Psoas muscle (tissue), 8 donors: Measurements from ENCODE around the gene UACA. TPM values are rescaled to one million over a fixed set of nuclear protein-coding genes. Genes with fewer than 3 reads are reported as not detected.
A peak's percentile ranks its signal among the peaks of the same experiment; 100 is the strongest.

Experiments
- ATAC-seq, 4 donors: fragments of 200-7000 bp; cut with Tn5 transposase; one replicate each; pipeline ENCODE4 v1.9.1; 2020; ENCODE audit warnings: moderate library complexity in 3 of 4, mild to moderate bottlenecking in 2 of 4
- DNase-seq, 2 donors: peaks; one replicate each; pipeline ENCODE4 v3.0.0-alpha.2; 2020
- H3K27ac ChIP-seq: fragments of 200-600 bp; one replicate; pipeline ENCODE4 v1.8.0; 2022
- H3K27me3 ChIP-seq, 3 donors: fragments of 200-600 bp in 1 of 3; one replicate each; pipeline versions ENCODE4 v1.6.1 to v1.8.0; 2013 to 2022; ENCODE audit warnings: low read length in 2 of 3, mild to moderate bottlenecking in 2 of 3, moderate library complexity in 1 of 3; ENCODE audit not compliant: insufficient read depth in 3 of 3
- H3K36me3 ChIP-seq, 2 donors: fragments of 200-600 bp in 1 of 2; one replicate each; pipeline versions ENCODE4 v1.6.1 to v1.8.0; 2013 to 2022; ENCODE audit warnings: low read depth in 1 of 2, mild to moderate bottlenecking in 1 of 2, moderate library complexity in 1 of 2; ENCODE audit not compliant: insufficient read depth in 1 of 2
- H3K4me1 ChIP-seq: fragments of 200-600 bp; one replicate; pipeline ENCODE4 v1.8.0; 2022
- H3K4me3 ChIP-seq: fragments of 200-600 bp; one replicate; pipeline ENCODE4 v1.8.0; 2022; ENCODE audit warnings: mild to moderate bottlenecking
- H3K9me3 ChIP-seq: fragments of 200-600 bp; one replicate; pipeline ENCODE4 v1.8.0; 2022
- CTCF ChIP-seq: fragments of 200-600 bp; IDR thresholded peaks from one replicate; pipeline ENCODE4 v1.8.0; 2022; ENCODE audit warnings: antibody characterized with exemption
- WGBS, 3 donors: extraction: QIAGEN DNeasy Blood & Tissue Kit; methylation state at CpG; one replicate each; pipeline versions ENCODE4 v1.1.6 to v1.1.7; 2013; 5-methylcytosine and 5-hydroxymethylcytosine counted together
- intact Hi-C, 2 donors: fragments of 100-400 bp; cut with DNase I; formaldehyde crosslinking; loops; one replicate each; pipeline versions ENCODE4 v1.11.0 to v1.14.2; 2022
- polyA plus RNA-seq, 3 donors: library from polyadenylated mRNA; stranded (reverse); fragments of 200-250 nt; gene quantifications; one replicate each; pipeline ENCODE4 v1.2.3, GENCODE V29; 2013
- total RNA-seq, 4 donors: library from RNA; stranded (reverse); fragmentation: NEBNext Ultra II Directional in 2 of 4; extraction: Animal tissue kit (Norgen Biotek cat#: 25700) in 2 of 4; gene quantifications; one replicate each; pipeline versions ENCODE4 v1.2.1 to v1.2.4, GENCODE V29; 2021 to 2023
- donor health status: healthy with polysubstance abuse.
- donor health status: DM: no; HTN: no; CAD: no; lungs with moderate emphysema.
- donor health status: Bipolar disorder and iron deficiency.
- donor health status: healthy.
- donor health status: DM: yes; HTN: yes; CAD: no.
- donor health status: DM: no; HTN: no; CAD: no.
- donor health status: DM: no; HTN: no; CAD: no.
- donor health status: DM: yes; HTN: yes; CAD: no.

UACA gene
- total and polyA plus RNA-seq, 7 donors = 17.0 to 426 (median 138) TPM

GRCh38 chr15:70712271-70712670 lies 51.1 kb downstream of the UACA start:
- Histone ChIP-seq H3K27ac (peak overlapping the region; percentile 50), H3K27me3 (no peaks in the 10 kb centered on the region), H3K36me3 (no peaks in the 10 kb centered on the region), H3K9me3 (no peaks in the 10 kb centered on the region), H3K4me3 (no peak overlapping the region), H3K4me1 (peaks cover 71% of the 10 kb centered on the region)
- no peak for ATAC-seq
- TF ChIP-seq CTCF = no peak
- WGBS, 3 donors = 87 to 96% (median 88%) methylated on average over 3 of the region's 3 CpGs
- intact Hi-C loops = no loop called here
- no peak for DNase-seq

- H3K9me3 ChIP-seq = no peaks in the 10 kb centered on the region
- TF ChIP-seq CTCF = no peak
- H3K4me3 ChIP-seq = no peak overlapping the region
- peak overlapping the region; percentile 19 for H3K27ac ChIP-seq
- WGBS, 3 donors = 91 to 92% (median 92%) methylated on average over 5 of the region's 5 CpGs
- H3K4me1 ChIP-seq = peaks cover 61% of the 10 kb centered on the region
- H3K36me3 ChIP-seq = no peaks in the 10 kb centered on the region
- no peak for DNase-seq
- no peaks in the 10 kb centered on the region for H3K27me3 ChIP-seq
- intact Hi-C loops = no loop called here
- ATAC-seq = no peak
Measured at GRCh38 chr15:70710714-70711113, 52.6 kb downstream of the UACA start.

GRCh38 chr15:70708839-70709238 lies 54.5 kb downstream of the UACA start:
- intact Hi-C loops = no loop called here

GRCh38 chr15:70707686-70708300 lies 55.6 kb downstream of the UACA start:
- intact Hi-C loops = no loop called here

More at GRCh38 chr15:70708839-70709238, 54.5 kb downstream of the UACA start:
- Histone ChIP-seq H3K27me3 (no peaks in the 10 kb centered on the region), H3K27ac (peak overlapping the region; percentile 42), H3K4me1 (peaks cover 61% of the 10 kb centered on the region), H3K36me3 (no peaks in the 10 kb centered on the region), H3K9me3 (no peaks in the 10 kb centered on the region), H3K4me3 (no peak overlapping the region)
- TF ChIP-seq CTCF = no peak
- no peak for ATAC-seq
- 38 to 72% (median 41%) methylated on average over 3 of the region's 3 CpGs for whole genome bisulfite sequencing, 3 donors
- no peak for DNase-seq

More at GRCh38 chr15:70707686-70708300, 55.6 kb downstream of the UACA start:
- H3K9me3 ChIP-seq = no peaks in the 10 kb centered on the region
- no peak for TF ChIP-seq CTCF
- H3K27ac ChIP-seq = no peak overlapping the region
- no peak for DNase-seq
- ATAC-seq = no peak
- H3K27me3 ChIP-seq = no peaks in the 10 kb centered on the region
- H3K36me3 ChIP-seq = no peaks in the 10 kb centered on the region
- WGBS, 3 donors = 79 to 95% (median 85%) methylated on average over 4 of the region's 4 CpGs
- H3K4me1 ChIP-seq = peaks cover 58% of the 10 kb centered on the region
- H3K4me3 ChIP-seq = no peak overlapping the region
